ENCODE data around the gene ST6GALNAC4. TPM values are rescaled to one million over a fixed set of nuclear protein-coding genes. Genes with fewer than 3 reads are reported as not detected.
A peak's percentile ranks its signal among the peaks of the same experiment; 100 is the strongest.

The ST6GALNAC4 gene
- total and polyA plus RNA-seq, 9 of the 15 experiments (the other 6 are each of a cell fraction or from before 2014, with no cell fraction given): 2.6 to 43.1 (median 15.4) TPM

DNA sequence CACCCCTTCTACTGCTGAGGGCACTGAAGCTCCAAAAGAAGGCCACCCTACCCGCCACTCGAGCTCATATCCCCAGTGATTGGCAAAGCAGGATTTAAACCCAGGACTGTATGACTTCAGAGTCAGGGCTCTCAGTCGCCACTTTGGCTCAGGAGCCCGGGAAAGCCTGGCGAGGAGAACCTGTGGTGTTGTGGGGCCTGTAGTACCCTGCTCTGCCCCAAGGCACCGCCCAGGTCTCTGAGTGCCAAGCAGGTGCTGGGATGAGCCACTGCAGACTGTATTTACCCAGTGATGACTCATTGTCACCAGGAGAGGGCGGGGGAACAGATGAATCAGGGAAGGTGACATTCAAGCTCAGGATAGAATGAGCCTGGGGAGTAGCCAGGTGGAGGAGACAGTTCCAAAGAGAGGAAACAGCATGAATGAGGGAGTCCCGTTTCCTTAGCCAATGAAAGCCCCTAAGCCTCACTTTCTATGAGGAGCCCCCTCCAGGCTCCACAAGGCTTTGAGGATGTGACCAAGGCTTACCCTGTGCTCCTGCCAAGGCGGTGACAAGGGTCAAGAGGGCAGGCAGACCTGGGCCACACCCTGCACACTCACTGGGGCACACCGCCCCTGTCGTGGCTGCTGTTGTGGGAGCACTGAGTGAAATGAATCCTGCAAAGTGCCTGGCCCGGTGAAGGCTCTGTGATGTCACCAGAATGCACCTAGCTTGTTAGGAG lies 38.6 kb upstream of the ST6GALNAC4 start (continued):
- TF ChIP-seq FOXA3 (CRISPR knock-in tag; conservative IDR thresholded peaks at IDR 0.05 in 1 of 2, IDR thresholded peaks at IDR 0.05 in 1 of 2) (peak; percentile 94 to 98), DEAF1 (CRISPR knock-in tag; IDR thresholded peaks at IDR 0.05) (0 out of 2 replicates have a peak, but pooled peaks have one; percentile 39), PKNOX1 (IDR thresholded peaks at IDR 0.05) (peak; percentile 62), BCL6 (CRISPR knock-in tag; IDR thresholded peaks at IDR 0.05) (no peak), IRF9 (tag; IDR thresholded peaks at IDR 0.05) (no peak), SREBF1 (IDR thresholded peaks at IDR 0.05; ENCODE audit: borderline replicate concordance, low read depth, low read length) (no peak), RCOR1 (IDR thresholded peaks at IDR 0.05; ENCODE audit: borderline replicate concordance in 1 of 2, low read depth in 2 of 2, low read length in 2 of 2) (peak in 1 of 2 experiments; percentile 77; a peak in 1 of 4 replicates), JUND (IDR thresholded peaks at IDR 0.05; ENCODE audit: borderline replicate concordance, low read depth, low read length) (peak; percentile 98), JUND (tag; IDR thresholded peaks at IDR 0.05; ENCODE audit: borderline replicate concordance, low read depth, low read length) (peak; percentile 98), THRB (CRISPR knock-in tag; conservative IDR thresholded peaks at IDR 0.05) (no peak), YBX1 (IDR thresholded peaks at IDR 0.05) (no peak), MYNN (IDR thresholded peaks at IDR 0.05) (peak; percentile 88), MYNN (CRISPR knock-in tag; IDR thresholded peaks at IDR 0.05) (no peak), ARID1B (IDR thresholded peaks at IDR 0.05) (peak; percentile 78), GABPA (tag; conservative IDR thresholded peaks at IDR 0.05; ENCODE audit: low read depth) (no peak)
- TF ChIP-seq, protein P1, sequence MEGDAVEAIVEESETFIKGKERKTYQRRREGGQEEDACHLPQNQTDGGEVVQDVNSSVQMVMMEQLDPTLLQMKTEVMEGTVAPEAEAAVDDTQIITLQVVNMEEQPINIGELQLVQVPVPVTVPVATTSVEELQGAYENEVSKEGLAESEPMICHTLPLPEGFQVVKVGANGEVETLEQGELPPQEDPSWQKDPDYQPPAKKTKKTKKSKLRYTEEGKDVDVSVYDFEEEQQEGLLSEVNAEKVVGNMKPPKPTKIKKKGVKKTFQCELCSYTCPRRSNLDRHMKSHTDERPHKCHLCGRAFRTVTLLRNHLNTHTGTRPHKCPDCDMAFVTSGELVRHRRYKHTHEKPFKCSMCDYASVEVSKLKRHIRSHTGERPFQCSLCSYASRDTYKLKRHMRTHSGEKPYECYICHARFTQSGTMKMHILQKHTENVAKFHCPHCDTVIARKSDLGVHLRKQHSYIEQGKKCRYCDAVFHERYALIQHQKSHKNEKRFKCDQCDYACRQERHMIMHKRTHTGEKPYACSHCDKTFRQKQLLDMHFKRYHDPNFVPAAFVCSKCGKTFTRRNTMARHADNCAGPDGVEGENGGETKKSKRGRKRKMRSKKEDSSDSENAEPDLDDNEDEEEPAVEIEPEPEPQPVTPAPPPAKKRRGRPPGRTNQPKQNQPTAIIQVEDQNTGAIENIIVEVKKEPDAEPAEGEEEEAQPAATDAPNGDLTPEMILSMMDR (IDR thresholded peaks at IDR 0.05 in 2 of 3, conservative IDR thresholded peaks at IDR 0.05 in 1 of 3; ENCODE audit: insufficient read depth in 2 of 3, low read depth in 1 of 3, low read length in 3 of 3): peak; percentile 59 to 75 (median 62)
- TF ChIP-seq, protein P2, sequence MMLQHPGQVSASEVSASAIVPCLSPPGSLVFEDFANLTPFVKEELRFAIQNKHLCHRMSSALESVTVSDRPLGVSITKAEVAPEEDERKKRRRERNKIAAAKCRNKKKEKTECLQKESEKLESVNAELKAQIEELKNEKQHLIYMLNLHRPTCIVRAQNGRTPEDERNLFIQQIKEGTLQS (IDR thresholded peaks at IDR 0.05): peak; percentile 98
- TF ChIP-seq, protein P2 (CRISPR knock-in tag; conservative IDR thresholded peaks at IDR 0.05): no peak
